ENCODE measurements around the gene TAF1C.
A peak's percentile ranks its signal among the peaks of the same experiment; 100 is the strongest.
"Not testable (repeated sequence)": the region's sequence is repeated elsewhere in the genome, so short reads cannot be mapped to it uniquely, and the experiment has no call there.

TAF1C gene, protein sequence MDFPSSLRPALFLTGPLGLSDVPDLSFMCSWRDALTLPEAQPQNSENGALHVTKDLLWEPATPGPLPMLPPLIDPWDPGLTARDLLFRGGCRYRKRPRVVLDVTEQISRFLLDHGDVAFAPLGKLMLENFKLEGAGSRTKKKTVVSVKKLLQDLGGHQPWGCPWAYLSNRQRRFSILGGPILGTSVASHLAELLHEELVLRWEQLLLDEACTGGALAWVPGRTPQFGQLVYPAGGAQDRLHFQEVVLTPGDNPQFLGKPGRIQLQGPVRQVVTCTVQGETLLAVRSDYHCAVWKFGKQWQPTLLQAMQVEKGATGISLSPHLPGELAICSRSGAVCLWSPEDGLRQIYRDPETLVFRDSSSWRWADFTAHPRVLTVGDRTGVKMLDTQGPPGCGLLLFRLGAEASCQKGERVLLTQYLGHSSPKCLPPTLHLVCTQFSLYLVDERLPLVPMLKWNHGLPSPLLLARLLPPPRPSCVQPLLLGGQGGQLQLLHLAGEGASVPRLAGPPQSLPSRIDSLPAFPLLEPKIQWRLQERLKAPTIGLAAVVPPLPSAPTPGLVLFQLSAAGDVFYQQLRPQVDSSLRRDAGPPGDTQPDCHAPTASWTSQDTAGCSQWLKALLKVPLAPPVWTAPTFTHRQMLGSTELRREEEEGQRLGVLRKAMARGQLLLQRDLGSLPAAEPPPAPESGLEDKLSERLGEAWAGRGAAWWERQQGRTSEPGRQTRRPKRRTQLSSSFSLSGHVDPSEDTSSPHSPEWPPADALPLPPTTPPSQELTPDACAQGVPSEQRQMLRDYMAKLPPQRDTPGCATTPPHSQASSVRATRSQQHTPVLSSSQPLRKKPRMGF

GRCh38 chr16:84186685-84187437 is at the start of gene TAF1C:
Gene TAF1C (minus strand): TSS chr16:84187057. CDS start chr16:84184988, 2,069 bp downstream.
- peak; percentile 93 to 94 for DNase-seq

DNA sequence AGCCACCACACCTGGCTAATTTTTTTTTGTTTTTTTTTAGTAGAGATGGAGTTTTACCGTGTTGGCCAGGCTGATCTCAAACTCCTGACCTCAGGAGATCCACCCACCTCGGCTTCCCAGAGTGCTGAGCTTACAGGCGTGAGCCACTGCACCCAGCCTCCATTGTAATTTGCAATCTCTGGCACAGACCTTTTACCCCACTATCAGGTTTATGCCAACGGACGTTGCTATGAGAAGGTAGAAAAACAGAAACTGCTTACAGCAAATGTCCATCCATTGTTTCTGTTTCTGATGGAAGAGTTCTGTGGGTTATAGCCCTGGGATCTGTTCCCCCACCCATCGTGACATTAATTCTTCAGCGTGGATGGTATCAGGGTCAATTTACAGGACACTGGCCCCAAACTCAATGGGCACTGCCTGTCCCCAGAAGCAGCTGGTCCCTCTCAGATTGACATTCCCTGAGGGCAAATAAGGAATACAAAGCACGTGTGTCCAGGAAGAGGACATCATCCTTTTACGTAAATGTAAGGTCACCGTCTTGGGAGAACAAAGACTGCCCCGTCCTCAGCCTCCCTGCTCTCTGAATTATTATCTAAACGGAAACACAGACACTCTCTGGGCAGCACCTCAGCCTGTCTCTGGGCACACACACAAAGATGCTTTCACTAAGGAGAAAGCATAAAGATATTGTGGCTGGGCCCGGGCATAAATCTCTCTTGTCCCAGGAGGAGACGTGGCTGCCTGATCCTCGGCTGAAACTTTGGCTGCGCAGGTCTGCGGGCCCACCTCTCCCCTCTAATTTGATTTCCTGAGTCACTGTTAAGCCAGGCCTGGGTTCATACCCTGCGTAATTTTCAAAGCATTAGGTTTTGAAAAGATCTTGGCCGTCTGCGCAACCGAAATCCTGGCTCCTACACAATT is 47.7 kb upstream of the TAF1C start:
- DNase-seq = no peak

- no peak for DNase-seq
These were observed 46.9 kb upstream of the TAF1C start for GRCh38 chr16:84233748-84234147.

DNA sequence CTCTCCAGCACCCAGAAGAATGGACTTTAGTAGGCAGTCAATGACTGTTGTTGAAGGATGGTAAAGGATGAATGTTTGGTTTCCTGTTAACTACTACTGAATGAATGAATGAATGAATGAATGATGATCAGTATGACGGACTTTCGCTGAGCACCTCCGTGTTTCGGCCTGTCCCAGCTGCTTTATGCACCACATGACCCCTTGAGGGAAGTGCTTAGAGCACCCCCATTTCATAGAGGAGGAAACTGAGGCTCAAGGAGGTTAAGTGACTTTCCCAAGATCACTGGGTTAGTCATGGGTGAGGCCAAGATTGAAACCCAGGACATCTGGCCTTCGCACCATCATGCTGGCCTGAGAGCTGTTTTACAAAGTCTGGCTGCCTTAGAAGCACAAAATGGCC is 46.1 kb upstream of the TAF1C start:
- no peak for DNase-seq

GRCh38 chr16:84232060-84232459 is 45.2 kb upstream of the TAF1C start:
- no peak for DNase-seq

GRCh38 chr16:84229471-84229870 is 42.6 kb upstream of the TAF1C start:
- no peak for DNase-seq

DNA sequence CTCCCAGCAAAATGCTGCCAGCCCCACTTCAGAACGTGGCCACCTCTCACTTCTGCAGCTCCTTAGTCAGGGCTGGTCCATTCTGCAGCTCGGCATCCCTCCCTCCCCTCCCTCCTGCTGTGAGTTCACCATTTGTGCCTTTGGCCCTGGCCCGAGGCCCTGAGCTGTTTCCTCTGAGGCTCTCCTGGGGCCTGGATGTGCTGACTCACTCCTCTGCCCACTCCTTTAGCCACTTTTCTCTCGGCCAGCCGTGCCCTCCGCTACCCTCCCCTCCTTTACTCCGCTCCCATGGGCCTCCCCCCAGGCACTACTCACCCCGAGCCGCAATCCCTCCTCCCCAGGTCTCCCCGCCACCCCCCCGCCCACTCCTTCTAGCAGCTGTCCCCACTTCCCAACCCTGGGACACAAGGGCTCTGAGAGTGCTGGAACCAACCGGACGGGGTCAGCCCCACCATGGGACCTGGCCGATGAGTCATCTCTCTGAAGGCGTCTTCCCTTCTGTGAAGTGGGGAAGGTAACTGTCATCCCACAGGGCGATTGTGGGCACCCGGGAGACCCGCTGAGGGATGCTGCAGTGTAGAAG is 41.5 kb upstream of the TAF1C start:
- no peak for DNase-seq

DNA sequence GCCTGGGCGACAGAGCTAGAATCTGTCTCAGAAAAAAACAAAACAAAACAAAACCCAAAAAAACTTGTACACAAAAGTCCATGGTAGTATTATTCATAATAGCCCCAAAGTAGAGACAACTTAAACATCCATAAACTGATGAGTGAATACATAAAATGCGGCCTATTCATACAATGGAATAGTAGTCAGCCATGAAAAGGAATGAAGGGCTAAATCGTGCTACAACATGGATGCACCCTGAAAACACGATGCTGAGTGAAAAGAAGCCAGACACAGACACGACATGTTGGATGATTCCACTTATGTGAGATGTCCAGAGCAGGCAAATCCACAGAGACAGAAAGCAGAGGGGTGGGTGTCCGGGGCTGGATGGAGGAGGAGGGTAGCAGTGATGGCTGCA is 40.7 kb upstream of the TAF1C start:
- no peak for DNase-seq

- no peak for DNase-seq
These were observed 39.2 kb upstream of the TAF1C start for GRCh38 chr16:84226026-84226425.

- DNase-seq = no peak
These were observed 38.7 kb upstream of the TAF1C start for GRCh38 chr16:84225571-84225970.

- DNase-seq = no peak
These were observed 38.3 kb upstream of the TAF1C start for GRCh38 chr16:84225126-84225525.

DNA sequence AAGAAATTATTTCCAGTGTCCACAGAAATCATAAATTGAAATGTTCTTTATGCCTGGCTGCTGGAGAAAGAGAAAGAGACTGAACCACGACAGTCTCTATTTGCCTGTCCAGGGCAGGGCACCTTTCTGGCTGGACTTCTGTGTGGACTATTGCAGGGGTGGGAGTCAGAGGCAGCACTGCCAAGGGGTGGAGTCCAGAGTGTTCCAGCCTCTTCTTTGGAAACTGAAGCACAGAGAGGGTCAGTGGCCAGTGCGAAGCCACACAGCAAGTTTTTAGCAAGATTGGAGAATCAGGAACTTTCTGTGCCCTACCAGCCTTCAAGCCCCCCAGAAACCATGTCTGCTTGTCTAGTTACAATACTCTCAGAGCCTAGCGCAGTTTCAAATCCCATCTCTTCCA is 37.7 kb upstream of the TAF1C start:
- DNase-seq = no peak

GRCh38 chr16:84223456-84223855 is 36.6 kb upstream of the TAF1C start:
- DNase-seq = no peak

GRCh38 chr16:84220851-84221250 is 34.0 kb upstream of the TAF1C start:
- no peak for DNase-seq

DNA sequence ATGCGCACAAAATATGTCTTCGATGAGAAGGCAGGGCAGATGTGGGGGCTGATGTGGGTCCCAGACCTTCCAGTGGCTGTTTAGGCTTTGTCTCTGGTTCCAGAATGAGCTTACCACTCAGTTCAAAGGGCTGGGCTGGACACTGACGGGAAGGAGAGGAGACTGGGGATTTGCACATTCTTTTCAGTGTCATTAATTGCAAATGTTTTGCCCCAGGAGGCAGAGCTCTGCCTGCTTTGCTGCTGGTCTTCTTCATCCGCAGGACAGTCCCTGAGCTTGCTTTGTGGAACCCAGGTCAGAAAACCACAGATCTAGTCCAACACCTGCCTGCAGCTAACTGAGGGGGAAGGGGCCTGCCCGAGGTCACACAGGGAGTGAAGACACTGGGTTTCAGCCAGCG is 32.1 kb upstream of the TAF1C start:
- no peak for DNase-seq

GRCh38 chr16:84218176-84218823 is 31.4 kb upstream of the TAF1C start:
- DNase-seq = no peak

- not testable (repeated sequence) for DNase-seq
These were observed 29.3 kb upstream of the TAF1C start for GRCh38 chr16:84216144-84216543.

GRCh38 chr16:84215531-84215930 is 28.7 kb upstream of the TAF1C start:
- no peak for DNase-seq

- DNase-seq = no peak
These were observed 27.7 kb upstream of the TAF1C start for GRCh38 chr16:84214451-84215066.

GRCh38 chr16:84212631-84213030 is 25.8 kb upstream of the TAF1C start:
- DNase-seq = no peak

DNA sequence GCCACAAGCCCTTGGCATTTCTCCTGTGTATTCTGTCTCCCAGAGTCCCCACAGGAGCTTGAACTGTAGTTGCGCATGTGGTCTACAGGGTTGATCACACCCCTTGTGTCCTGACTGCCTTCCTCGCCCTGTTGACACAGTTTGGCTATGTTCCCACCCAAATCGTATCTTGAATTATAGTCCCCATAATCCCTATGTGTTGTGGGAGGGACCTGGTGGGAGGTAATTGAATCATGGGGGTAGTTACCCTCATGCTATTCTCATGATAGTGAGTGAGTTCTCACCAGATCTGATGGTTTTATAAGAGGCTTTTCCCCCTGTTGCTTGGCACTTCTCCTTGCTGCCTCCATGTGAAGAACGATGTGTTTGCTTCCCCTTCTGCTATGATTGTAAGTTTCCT is 25.3 kb upstream of the TAF1C start:
- no peak for DNase-seq
